GM18520 (cell line): ENCODE data around the gene SLC26A11.
"Not testable (repeated sequence)": the region's sequence is repeated elsewhere in the genome, so short reads cannot be mapped to it uniquely, and the experiment has no call there.

Experiments
- ATAC-seq: cut with Tn5 transposase; IDR thresholded peaks from one replicate; pipeline ENCODE4 v1.9.1; 2021; ENCODE audit not compliant: unreplicated experiment

SLC26A11 gene

GRCh38 chr17:80237386-80237785 is 17.2 kb downstream of the SLC26A11 start:
- ATAC-seq = no peak

- no peak for ATAC-seq
Measured at GRCh38 chr17:80242505-80242904, 22.3 kb downstream of the SLC26A11 start.

GRCh38 chr17:80243526-80244433 is 23.6 kb downstream of the SLC26A11 start:
- ATAC-seq = no peak

- ATAC-seq = not testable (repeated sequence)
Measured at GRCh38 chr17:80244448-80244847, 24.2 kb downstream of the SLC26A11 start.

GRCh38 chr17:80244871-80245509 is 24.8 kb downstream of the SLC26A11 start:
- no peak for ATAC-seq

GRCh38 chr17:80245566-80246265 is 25.5 kb downstream of the SLC26A11 start:
- no peak for ATAC-seq

GRCh38 chr17:80246266-80246681 is 26.0 kb downstream of the SLC26A11 start:
- ATAC-seq = no peak

- no peak for ATAC-seq
Measured at GRCh38 chr17:80246726-80247125, 26.5 kb downstream of the SLC26A11 start.

- no peak for ATAC-seq
Measured at GRCh38 chr17:80247561-80247960, 27.3 kb downstream of the SLC26A11 start.

- no peak for ATAC-seq
Measured at GRCh38 chr17:80248001-80248893, 28.0 kb downstream of the SLC26A11 start.

- no peak for ATAC-seq
Measured at GRCh38 chr17:80248894-80249710, 28.9 kb downstream of the SLC26A11 start.

GRCh38 chr17:80251966-80252365 is 31.7 kb downstream of the SLC26A11 start:
- ATAC-seq = no peak

- ATAC-seq = no peak
Measured at GRCh38 chr17:80252871-80253270, 32.6 kb downstream of the SLC26A11 start.

- no peak for ATAC-seq
Measured at GRCh38 chr17:80253631-80254395, 33.6 kb downstream of the SLC26A11 start.

GRCh38 chr17:80254396-80255251 is 34.4 kb downstream of the SLC26A11 start:
- ATAC-seq = peak; percentile 57

- no peak for ATAC-seq
Measured at GRCh38 chr17:80256034-80256350, 35.8 kb downstream of the SLC26A11 start.

- ATAC-seq = no peak
Measured at GRCh38 chr17:80257716-80258213, 37.5 kb downstream of the SLC26A11 start.

- not testable (repeated sequence) for ATAC-seq
Measured at GRCh38 chr17:80258296-80258695, 38.1 kb downstream of the SLC26A11 start.
